ENCODE measurements around the gene TRIM39. TPM values are rescaled to one million over a fixed set of nuclear protein-coding genes. Genes with fewer than 3 reads are reported as not detected.

The TRIM39 gene
- total RNA-seq, 6 donors from 2014 or later, result 12.2 to 23.3 (median 16.2) TPM

GRCh38 chr6:30312266-30312665, 14.5 kb upstream of the TRIM39 start:
- ATAC-seq (ENCODE audit: low FRiP score in 2 of 2) (no peak), DNase-seq (no peak)
- Histone ChIP-seq H3K4me1 (peaks cover 0 to 9% (median 1%) of the 10 kb centered on the region in 4 donors), H3K4me3 (no peak overlapping the region), H3K27me3 (no peaks in the 10 kb centered on the region), H3K27ac (no peak overlapping the region), H3K9me3 (no peaks in the 10 kb centered on the region), H3K36me3 (peaks cover 0 to 34% (median 15%) of the 10 kb centered on the region in 4 donors)
- 76 to 92% methylated on average over 2 of the region's 2 CpGs for WGBS, 2 donors
- no peak for TF ChIP-seq CTCF (IDR thresholded peaks at IDR 0.05)

- DNase-seq (no peak), ATAC-seq (ENCODE audit: low FRiP score in 2 of 2) (no peak)
- H3K27ac ChIP-seq, result no peak overlapping the region
- peaks cover 0 to 34% (median 15%) of the 10 kb centered on the region in 4 donors for H3K36me3 ChIP-seq
- 100% methylated on average over 1 of the region's 1 CpG for WGBS, 2 donors
- H3K4me1 ChIP-seq, result peaks cover 0 to 9% (median 4%) of the 10 kb centered on the region in 4 donors
- H3K9me3 ChIP-seq, result no peaks in the 10 kb centered on the region
- no peak for TF ChIP-seq POLR2A (IDR thresholded peaks at IDR 0.05)
- H3K27me3 ChIP-seq, result no peaks in the 10 kb centered on the region
- no peak overlapping the region for H3K4me3 ChIP-seq
These were observed 13.9 kb upstream of the TRIM39 start for GRCh38 chr6:30312676-30313321.

GRCh38 chr6:30315156-30315555, 11.6 kb upstream of the TRIM39 start:
- Histone ChIP-seq H3K36me3 (peaks cover 0 to 25% (median 15%) of the 10 kb centered on the region in 4 donors), H3K4me3 (no peak overlapping the region), H3K27ac (no peak overlapping the region), H3K4me1 (peaks cover 0 to 13% (median 6%) of the 10 kb centered on the region in 4 donors), H3K9me3 (no peaks in the 10 kb centered on the region), H3K27me3 (no peaks in the 10 kb centered on the region)
- no peak for ATAC-seq (ENCODE audit: low FRiP score in 2 of 2)
- no peak for TF ChIP-seq POLR2A (IDR thresholded peaks at IDR 0.05)
- no peak for TF ChIP-seq CTCF (IDR thresholded peaks at IDR 0.05)
- TF ChIP-seq EP300 (IDR thresholded peaks at IDR 0.05), result no peak
- no peak for TF ChIP-seq POLR2AphosphoS5 (IDR thresholded peaks at IDR 0.05)
- DNase-seq, result no peak
- 91 to 96% methylated on average over 3 of the region's 3 CpGs for WGBS, 2 donors

- Histone ChIP-seq H3K4me1 (peaks cover 0 to 18% (median 2%) of the 10 kb centered on the region in 4 donors), H3K27ac (no peak overlapping the region), H3K27me3 (no peaks in the 10 kb centered on the region), H3K9me3 (no peaks in the 10 kb centered on the region), H3K4me3 (no peak overlapping the region), H3K36me3 (peaks cover 0 to 20% (median 11%) of the 10 kb centered on the region in 4 donors)
- 63 to 73% methylated on average over 6 of the region's 6 CpGs for WGBS, 2 donors
- no peak for DNase-seq
- TF ChIP-seq CTCF (IDR thresholded peaks at IDR 0.05) (no peak), POLR2A (IDR thresholded peaks at IDR 0.05) (no peak), POLR2AphosphoS5 (IDR thresholded peaks at IDR 0.05) (no peak), EP300 (IDR thresholded peaks at IDR 0.05) (no peak)
- ATAC-seq (ENCODE audit: low FRiP score in 2 of 2), result no peak
These were observed 8.7 kb upstream of the TRIM39 start for GRCh38 chr6:30317913-30318589.

- H3K9me3 ChIP-seq, result no peaks in the 10 kb centered on the region
- no peaks in the 10 kb centered on the region for H3K27me3 ChIP-seq
- TF ChIP-seq POLR2AphosphoS5 (IDR thresholded peaks at IDR 0.05), result no peak
- no peak for TF ChIP-seq CTCF (IDR thresholded peaks at IDR 0.05)
- no peak for TF ChIP-seq POLR2A (IDR thresholded peaks at IDR 0.05)
- no peak for TF ChIP-seq EP300 (IDR thresholded peaks at IDR 0.05)
- H3K4me3 ChIP-seq, result no peak overlapping the region
- peaks cover 0 to 30% (median 6%) of the 10 kb centered on the region in 4 donors for H3K4me1 ChIP-seq
- H3K36me3 ChIP-seq, result peaks cover 0 to 8% (median 2%) of the 10 kb centered on the region in 4 donors
- ATAC-seq (ENCODE audit: low FRiP score in 2 of 2) (no peak), DNase-seq (no peak)
- WGBS, 2 donors, result 95 to 97% methylated on average over 1 of the region's 1 CpG
- H3K27ac ChIP-seq, result no peak overlapping the region
These were observed 7.4 kb upstream of the TRIM39 start for GRCh38 chr6:30319146-30319835.
